Sigmoid colon (tissue), 4 donors: ENCODE data around the gene FPR1.

Experiments
- CTCF ChIP-seq, 4 experiments: fragments of 450-650 bp in 3 of 4; fragments of 200-600 bp in 1 of 4; IDR thresholded peaks; one replicate each; pipeline ENCODE4 v1.5.1; 2016 to 2019; ENCODE audit warnings: antibody characterized with exemption in 4 of 4, mild to moderate bottlenecking in 3 of 4, moderate library complexity in 2 of 4
- EP300 ChIP-seq, 4 donors: sonication (generic); formaldehyde crosslinking; IDR thresholded peaks; one replicate each; pipeline ENCODE4 v1.6.1; 2017; ENCODE audit warnings: antibody characterized with exemption in 4 of 4
- POLR2A ChIP-seq, 2 donors: fragments of 450-650 bp; IDR thresholded peaks; one replicate each; pipeline ENCODE4 v1.6.1; 2016; ENCODE audit warnings: antibody characterized with exemption in 2 of 2, mild to moderate bottlenecking in 2 of 2, moderate library complexity in 2 of 2
- POLR2AphosphoS5 ChIP-seq, 4 donors: sonication (generic); formaldehyde crosslinking; IDR thresholded peaks; one replicate each; pipeline ENCODE4 v1.6.1; 2017; ENCODE audit warnings: antibody characterized with exemption in 4 of 4

GRCh38 chr19:51750400-51751094 lies 1.1 kb downstream of the FPR1 start:
- no peak for TF ChIP-seq CTCF (IDR thresholded peaks at IDR 0.05)
- TF ChIP-seq POLR2AphosphoS5 (IDR thresholded peaks at IDR 0.05) = no peak
- no peak for TF ChIP-seq POLR2A (IDR thresholded peaks at IDR 0.05)
- no peak for TF ChIP-seq EP300 (IDR thresholded peaks at IDR 0.05)
